Smooth muscle cell (in vitro differentiated cells): Measurements from ENCODE around the gene KRT6C. TPM values are rescaled to one million over a fixed set of nuclear protein-coding genes. Genes with fewer than 3 reads are reported as not detected.

ENCODE experiments used
- DNase-seq: peaks from one replicate; lab custom pipeline; 2025; ENCODE audit not compliant: unreplicated experiment; lab: John Stamatoyannopoulos, UW
- H2AFZ ChIP-seq: fragments of 200-600 bp; sonication (generic); 2 replicates; pipeline ENCODE4 v1.6.0; 2016; ENCODE audit warnings: antibody characterized with exemption, low read depth, mild to moderate bottlenecking
- H3F3A ChIP-seq: fragments of 200-600 bp; sonication (generic); 2 replicates; pipeline ENCODE4 v1.6.0; 2017; ENCODE audit warnings: antibody characterized with exemption, low read depth
- H3K27ac ChIP-seq: fragments of 200-600 bp; sonication (generic); 2 replicates; pipeline ENCODE4 v1.5.1; 2016; ENCODE audit warnings: low read depth, mild to moderate bottlenecking
- H3K27me3 ChIP-seq: fragments of 200-600 bp; sonication (generic); 2 replicates; pipeline ENCODE4 v1.6.1; 2016; ENCODE audit warnings: low read depth, mild to moderate bottlenecking
- H3K36me3 ChIP-seq: fragments of 200-600 bp; sonication (generic); 2 replicates; pipeline ENCODE4 v1.5.1; 2016; ENCODE audit warnings: low read depth
- H3K4me1 ChIP-seq: fragments of 200-600 bp; sonication (generic); 2 replicates; pipeline ENCODE4 v1.5.1; 2016; ENCODE audit warnings: low read depth
- H3K4me2 ChIP-seq: fragments of 200-600 bp; sonication (generic); 2 replicates; pipeline ENCODE4 v1.6.0; 2016; ENCODE audit warnings: mild to moderate bottlenecking
- H3K4me3 ChIP-seq: fragments of 200-600 bp; sonication (generic); 2 replicates; pipeline ENCODE4 v1.5.1; 2016; ENCODE audit warnings: mild to moderate bottlenecking
- H3K79me2 ChIP-seq: fragments of 200-600 bp; sonication (generic); 2 replicates; pipeline ENCODE4 v1.6.0; 2016; ENCODE audit warnings: low read depth, mild to moderate bottlenecking
- H3K9ac ChIP-seq: fragments of 200-600 bp; sonication (generic); 2 replicates; pipeline ENCODE4 v1.6.0; 2016; ENCODE audit warnings: low read depth
- H3K9me3 ChIP-seq: fragments of 200-600 bp; sonication (generic); replicated peaks from 2 replicates; pipeline ENCODE4 v1.5.1; 2016; ENCODE audit warnings: low read depth
- H4K20me1 ChIP-seq: fragments of 200-600 bp; sonication (generic); 2 replicates; pipeline ENCODE4 v1.6.0; 2016; ENCODE audit warnings: low read depth
- CTCF ChIP-seq: fragments of 200-600 bp; sonication (generic); IDR thresholded peaks from 2 replicates; pipeline ENCODE4 v1.5.1; 2017; ENCODE audit warnings: borderline replicate concordance, mild to moderate bottlenecking, antibody characterized with exemption; ENCODE audit not compliant: insufficient read depth, poor library complexity, severe bottlenecking
- WGBS: methylation state at CpG from one replicate; pipeline ENCODE4 v1.1.7; 2016; ENCODE audit warnings: low lambda C conversion rate; 5-methylcytosine and 5-hydroxymethylcytosine counted together
- polyA plus RNA-seq: library from polyadenylated mRNA; unstranded; fragments of >200 nt; fragmentation: Nextera tagmentation; extraction: Ambion mirVana; gene quantifications from 2 replicates; pipeline ENCODE4 v1.2.1, GENCODE V29; 2016
- total RNA-seq: library from RNA; depleted of rRNA; stranded (reverse); fragments of >200 nt; gene quantifications from 2 replicates; pipeline ENCODE4 v1.2.3, GENCODE V29; 2014

KRT6C gene
- total and polyA plus RNA-seq, 2 experiments from 2014 or later: 22.0 to 32.6 TPM

- 92% methylated on average over 6 of the region's 6 CpGs for WGBS
- Histone ChIP-seq H3K4me1 (no peaks in the 10 kb centered on the region), H3F3A (no peaks in the 10 kb centered on the region), H3K4me2 (no peak overlapping the region), H3K9me3 (no peaks in the 10 kb centered on the region), H4K20me1 (no peaks in the 10 kb centered on the region), H3K79me2 (no peaks in the 10 kb centered on the region), H3K4me3 (no peak overlapping the region), H2AFZ (no peak overlapping the region), H3K27me3 (no peaks in the 10 kb centered on the region), H3K36me3 (no peaks in the 10 kb centered on the region), H3K9ac (no peak overlapping the region), H3K27ac (no peak overlapping the region)
- TF ChIP-seq CTCF: no peak
- no peak for DNase-seq
Observed at GRCh38 chr12:52513736-52514135, 40.1 kb upstream of the KRT6C start.

- DNase-seq: no peak
- H3K4me2 ChIP-seq: no peak overlapping the region
- H3K9ac ChIP-seq: no peak overlapping the region
- 87% methylated on average over 5 of the region's 5 CpGs for WGBS
- no peak overlapping the region for H3K27ac ChIP-seq
- no peaks in the 10 kb centered on the region for H3K27me3 ChIP-seq
- no peaks in the 10 kb centered on the region for H3K4me1 ChIP-seq
- H3K79me2 ChIP-seq: no peaks in the 10 kb centered on the region
- H4K20me1 ChIP-seq: no peaks in the 10 kb centered on the region
- no peak for TF ChIP-seq CTCF
- no peaks in the 10 kb centered on the region for H3K36me3 ChIP-seq
- H2AFZ ChIP-seq: no peak overlapping the region
- H3F3A ChIP-seq: no peaks in the 10 kb centered on the region
- no peak overlapping the region for H3K4me3 ChIP-seq
- H3K9me3 ChIP-seq: no peaks in the 10 kb centered on the region
Observed at GRCh38 chr12:52508211-52508610, 34.6 kb upstream of the KRT6C start.

- H3K36me3 ChIP-seq: no peaks in the 10 kb centered on the region
- H3K4me3 ChIP-seq: no peak overlapping the region
- H2AFZ ChIP-seq: peak overlapping the region; percentile 35
- H3K4me2 ChIP-seq: peak overlapping the region; percentile 10
- no peaks in the 10 kb centered on the region for H3K27me3 ChIP-seq
- DNase-seq: no peak
- no peaks in the 10 kb centered on the region for H3K9me3 ChIP-seq
- 31% methylated on average over 4 of the region's 4 CpGs for WGBS
- H3K4me1 ChIP-seq: no peaks in the 10 kb centered on the region
- no peaks in the 10 kb centered on the region for H4K20me1 ChIP-seq
- no peak overlapping the region for H3K9ac ChIP-seq
- TF ChIP-seq CTCF: peak; percentile 57
- H3F3A ChIP-seq: no peaks in the 10 kb centered on the region
- peak overlapping the region; percentile 25 for H3K27ac ChIP-seq
- no peaks in the 10 kb centered on the region for H3K79me2 ChIP-seq
Observed at GRCh38 chr12:52506858-52507715, 33.5 kb upstream of the KRT6C start.

GRCh38 chr12:52502877-52503276, 29.3 kb upstream of the KRT6C start:
- WGBS: 90% methylated on average over 1 of the region's 1 CpG
- Histone ChIP-seq H3K27ac (no peak overlapping the region), H3K36me3 (no peaks in the 10 kb centered on the region), H2AFZ (no peak overlapping the region), H4K20me1 (no peaks in the 10 kb centered on the region), H3K4me3 (no peak overlapping the region), H3K4me2 (no peak overlapping the region), H3K79me2 (no peaks in the 10 kb centered on the region), H3K9me3 (no peaks in the 10 kb centered on the region), H3F3A (no peaks in the 10 kb centered on the region), H3K4me1 (no peaks in the 10 kb centered on the region), H3K27me3 (no peaks in the 10 kb centered on the region), H3K9ac (no peak overlapping the region)
- DNase-seq: no peak
- no peak for TF ChIP-seq CTCF
